ES-I3 (cell line): ENCODE results near the gene DOK5.

Experiments
- H3K36me3 ChIP-seq: 2 replicates; pipeline ENCODE4 v1.6.1; 2013; ENCODE audit warnings: mild to moderate bottlenecking, low read length, control low read depth, moderate library complexity; ENCODE audit not compliant: insufficient read depth
- H3K4me1 ChIP-seq: 2 replicates; pipeline ENCODE4 v1.6.1; 2013; ENCODE audit warnings: mild to moderate bottlenecking, control low read depth, low read length; ENCODE audit not compliant: insufficient read depth
- H3K9ac ChIP-seq: 2 replicates; pipeline ENCODE4 v1.6.1; 2013; ENCODE audit warnings: low read depth, mild to moderate bottlenecking, low read length, moderate library complexity
- H3K9me3 ChIP-seq: 2 replicates; pipeline ENCODE4 v1.6.1; 2013; ENCODE audit warnings: mild to moderate bottlenecking, low read length, moderate library complexity; ENCODE audit not compliant: control insufficient read depth, insufficient read depth

The DOK5 gene

GRCh38 chr20:54608039-54608745 is 132.8 kb downstream of the DOK5 start:
- H3K36me3 ChIP-seq = no peaks in the 10 kb centered on the region
- H3K4me1 ChIP-seq = no peaks in the 10 kb centered on the region
- no peaks in the 10 kb centered on the region for H3K9me3 ChIP-seq

GRCh38 chr20:54608943-54609342 is 133.6 kb downstream of the DOK5 start:
- Histone ChIP-seq H3K4me1 (no peaks in the 10 kb centered on the region), H3K9me3 (no peaks in the 10 kb centered on the region), H3K9ac (no peak overlapping the region)

More at GRCh38 chr20:54608039-54608745, 132.8 kb downstream of the DOK5 start:
- H3K9ac ChIP-seq = no peak overlapping the region

GRCh38 chr20:54611708-54612412 is 136.5 kb downstream of the DOK5 start:
- Histone ChIP-seq H3K9ac (no peak overlapping the region), H3K4me1 (no peaks in the 10 kb centered on the region), H3K36me3 (no peaks in the 10 kb centered on the region), H3K9me3 (no peaks in the 10 kb centered on the region)

More at GRCh38 chr20:54608943-54609342, 133.6 kb downstream of the DOK5 start:
- no peaks in the 10 kb centered on the region for H3K36me3 ChIP-seq

GRCh38 chr20:54618412-54618811 is 143.0 kb downstream of the DOK5 start:
- Histone ChIP-seq H3K4me1 (no peaks in the 10 kb centered on the region), H3K9ac (no peak overlapping the region), H3K9me3 (no peaks in the 10 kb centered on the region), H3K36me3 (no peaks in the 10 kb centered on the region)

GRCh38 chr20:54619181-54619580 is 143.8 kb downstream of the DOK5 start:
- Histone ChIP-seq H3K9me3 (no peaks in the 10 kb centered on the region), H3K9ac (no peak overlapping the region), H3K36me3 (no peaks in the 10 kb centered on the region), H3K4me1 (no peaks in the 10 kb centered on the region)

- Histone ChIP-seq H3K4me1 (no peaks in the 10 kb centered on the region), H3K9ac (no peak overlapping the region), H3K36me3 (no peaks in the 10 kb centered on the region), H3K9me3 (no peaks in the 10 kb centered on the region)
Observed at GRCh38 chr20:54619682-54620081, 144.3 kb downstream of the DOK5 start.

- no peaks in the 10 kb centered on the region for H3K9me3 ChIP-seq
- peaks cover 7% of the 10 kb centered on the region; the same call in 1 of the 2 replicates for H3K4me1 ChIP-seq
Observed at GRCh38 chr20:54620611-54621010, 145.2 kb downstream of the DOK5 start.

GRCh38 chr20:54622333-54623295 is 147.2 kb downstream of the DOK5 start:
- Histone ChIP-seq H3K9ac (no peak overlapping the region), H3K36me3 (no peaks in the 10 kb centered on the region), H3K4me1 (peaks cover 9% of the 10 kb centered on the region; the same call in 1 of the 2 replicates), H3K9me3 (no peaks in the 10 kb centered on the region)

More at GRCh38 chr20:54620611-54621010, 145.2 kb downstream of the DOK5 start:
- no peak overlapping the region for H3K9ac ChIP-seq
- no peaks in the 10 kb centered on the region for H3K36me3 ChIP-seq

- H3K9ac ChIP-seq = no peak overlapping the region
- no peaks in the 10 kb centered on the region for H3K9me3 ChIP-seq
Observed at GRCh38 chr20:54623991-54624569, 148.7 kb downstream of the DOK5 start.

GRCh38 chr20:54624706-54625390 is 149.5 kb downstream of the DOK5 start:
- H3K4me1 ChIP-seq = peaks cover 9% of the 10 kb centered on the region; the same call in 1 of the 2 replicates
- H3K9me3 ChIP-seq = no peaks in the 10 kb centered on the region
- no peaks in the 10 kb centered on the region for H3K36me3 ChIP-seq
- no peak overlapping the region for H3K9ac ChIP-seq

More at GRCh38 chr20:54623991-54624569, 148.7 kb downstream of the DOK5 start:
- Histone ChIP-seq H3K36me3 (no peaks in the 10 kb centered on the region), H3K4me1 (peaks cover 9% of the 10 kb centered on the region; the same call in 1 of the 2 replicates)

- Histone ChIP-seq H3K36me3 (no peaks in the 10 kb centered on the region), H3K9ac (no peak overlapping the region), H3K9me3 (no peaks in the 10 kb centered on the region), H3K4me1 (peaks cover 9% of the 10 kb centered on the region; the same call in 1 of the 2 replicates)
Observed at GRCh38 chr20:54625497-54625896, 150.1 kb downstream of the DOK5 start.

GRCh38 chr20:54626126-54626525 is 150.7 kb downstream of the DOK5 start:
- Histone ChIP-seq H3K36me3 (no peaks in the 10 kb centered on the region), H3K9me3 (no peaks in the 10 kb centered on the region), H3K4me1 (peaks cover 9% of the 10 kb centered on the region; the same call in 1 of the 2 replicates)

GRCh38 chr20:54629632-54630031 is 154.2 kb downstream of the DOK5 start:
- Histone ChIP-seq H3K9ac (no peak overlapping the region), H3K4me1 (peaks cover 15% of the 10 kb centered on the region; the same call in 1 of the 2 replicates), H3K9me3 (no peaks in the 10 kb centered on the region), H3K36me3 (no peaks in the 10 kb centered on the region)

More at GRCh38 chr20:54626126-54626525, 150.7 kb downstream of the DOK5 start:
- H3K9ac ChIP-seq = no peak overlapping the region
